HG03565 (cell line): Measurements from ENCODE around the gene TNFRSF14.
"Not testable (repeated sequence)": the region's sequence is repeated elsewhere in the genome, so short reads cannot be mapped to it uniquely, and the experiment has no call there.

Source experiments
- ATAC-seq: cut with Tn5 transposase; IDR thresholded peaks from one replicate; pipeline ENCODE4 v1.9.1; 2021; ENCODE audit warnings: mild to moderate bottlenecking, moderate library complexity; ENCODE audit not compliant: unreplicated experiment

TNFRSF14 gene

GRCh38 chr1:2537784-2538115, 18.4 kb upstream of the TNFRSF14 start:
- ATAC-seq, result no peak

DNA sequence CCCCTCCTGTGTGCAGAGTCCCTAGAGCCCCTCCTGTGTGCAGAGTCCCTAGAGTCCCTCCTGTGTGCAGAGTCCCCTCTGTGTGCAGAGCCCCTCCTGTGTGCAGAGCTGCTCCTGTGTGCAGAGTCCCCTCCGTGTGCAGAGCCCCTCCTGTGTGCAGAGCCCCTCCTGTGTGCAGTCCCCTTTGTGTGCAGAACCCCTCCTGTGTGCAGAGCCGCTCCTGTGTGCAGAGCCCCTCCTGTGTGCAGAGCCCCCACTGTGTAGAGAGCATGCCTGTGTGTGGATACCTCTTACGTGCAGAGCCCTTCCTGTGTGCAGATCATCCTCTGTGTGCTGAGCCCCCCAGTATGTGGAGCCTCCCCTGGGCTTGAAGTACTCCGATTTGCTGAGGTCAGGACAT, 17.8 kb upstream of the TNFRSF14 start:
- no peak for ATAC-seq

DNA sequence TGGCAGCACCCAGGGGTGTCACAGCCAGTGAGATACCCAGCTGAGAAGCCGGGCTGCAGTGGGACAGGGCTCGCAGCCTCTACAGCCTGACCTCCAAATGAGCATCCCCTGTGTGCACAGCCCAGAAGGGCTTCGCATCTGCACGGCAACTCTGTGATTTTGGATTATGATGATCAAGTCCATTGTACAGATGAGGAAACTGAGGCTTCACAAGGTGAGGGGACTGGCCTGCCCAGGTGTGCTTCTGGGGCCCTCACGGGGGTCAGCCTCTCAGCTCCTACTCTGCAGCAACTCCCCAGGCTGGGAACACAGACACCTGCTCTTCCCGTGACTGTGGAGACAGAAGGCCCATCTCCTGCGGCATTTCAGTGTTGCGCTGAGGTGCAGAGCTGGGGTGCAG, 17.3 kb upstream of the TNFRSF14 start:
- ATAC-seq, result no peak

DNA sequence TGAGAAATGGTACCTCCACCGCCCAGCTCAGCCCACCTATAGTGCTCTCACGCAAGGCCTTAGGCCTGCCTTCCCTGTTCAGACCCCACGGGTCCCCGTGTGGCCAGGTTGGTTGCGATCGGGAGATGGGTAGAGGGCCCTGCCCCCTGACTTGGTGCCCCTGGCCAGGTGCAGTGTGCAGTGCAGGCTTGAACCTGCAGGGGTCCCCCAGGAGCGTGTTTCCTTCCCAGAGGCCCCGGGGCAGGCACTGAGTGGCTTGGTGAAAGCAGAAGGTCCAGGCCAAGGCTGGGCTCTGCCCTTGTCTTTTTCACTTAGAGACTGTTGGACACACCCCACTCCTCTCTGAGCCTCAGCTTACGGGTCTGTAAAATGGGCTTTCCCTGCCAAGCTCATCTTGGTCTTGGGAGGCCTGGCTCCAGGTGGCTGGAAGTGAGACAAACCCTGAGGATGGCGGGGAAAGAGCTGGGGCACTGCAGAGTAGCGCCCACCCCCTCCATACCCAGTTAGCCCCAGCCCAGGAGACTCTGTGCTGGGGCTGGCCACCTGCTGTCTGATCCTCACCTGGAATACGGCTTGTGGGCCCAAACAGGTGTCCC, 16.8 kb upstream of the TNFRSF14 start:
- no peak for ATAC-seq

DNA sequence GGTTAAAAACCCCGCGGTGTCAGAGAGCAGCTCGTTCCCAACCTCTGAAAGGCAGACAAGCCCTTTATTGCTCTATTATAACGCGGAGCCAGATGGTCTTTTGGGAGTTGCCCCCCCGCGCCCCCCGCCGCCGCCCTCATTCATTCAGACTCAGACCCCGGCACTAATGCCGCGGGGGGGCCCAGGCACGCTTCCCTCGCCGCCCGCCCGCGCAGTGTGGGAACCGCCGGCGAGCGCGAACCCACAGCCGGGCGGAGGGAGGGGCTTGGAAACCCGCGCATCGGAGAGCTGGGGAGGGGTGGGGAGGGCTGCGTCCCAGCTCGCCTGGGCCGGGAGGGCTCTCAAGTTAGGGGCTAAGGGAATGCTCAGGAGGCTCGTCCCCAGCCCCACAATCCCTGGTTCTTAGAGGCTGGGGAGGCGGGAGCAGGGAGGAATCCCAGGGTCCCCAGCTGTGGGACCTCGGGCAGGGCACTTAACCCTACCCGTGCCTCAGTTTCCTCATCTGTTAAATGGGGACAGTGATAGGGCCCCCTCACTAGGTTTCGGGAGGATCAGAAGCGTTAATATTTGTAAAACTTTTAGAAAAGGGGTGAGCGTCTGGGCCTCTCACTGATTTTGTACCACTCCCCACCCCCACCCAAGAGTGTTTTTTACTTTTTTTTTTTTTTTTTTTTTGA, 15.2 kb upstream of the TNFRSF14 start:
- ATAC-seq, result no peak

GRCh38 chr1:2541619-2542245, 14.4 kb upstream of the TNFRSF14 start:
- no peak for ATAC-seq

- no peak for ATAC-seq
These were observed 13.8 kb upstream of the TNFRSF14 start for GRCh38 chr1:2542246-2542915.

DNA sequence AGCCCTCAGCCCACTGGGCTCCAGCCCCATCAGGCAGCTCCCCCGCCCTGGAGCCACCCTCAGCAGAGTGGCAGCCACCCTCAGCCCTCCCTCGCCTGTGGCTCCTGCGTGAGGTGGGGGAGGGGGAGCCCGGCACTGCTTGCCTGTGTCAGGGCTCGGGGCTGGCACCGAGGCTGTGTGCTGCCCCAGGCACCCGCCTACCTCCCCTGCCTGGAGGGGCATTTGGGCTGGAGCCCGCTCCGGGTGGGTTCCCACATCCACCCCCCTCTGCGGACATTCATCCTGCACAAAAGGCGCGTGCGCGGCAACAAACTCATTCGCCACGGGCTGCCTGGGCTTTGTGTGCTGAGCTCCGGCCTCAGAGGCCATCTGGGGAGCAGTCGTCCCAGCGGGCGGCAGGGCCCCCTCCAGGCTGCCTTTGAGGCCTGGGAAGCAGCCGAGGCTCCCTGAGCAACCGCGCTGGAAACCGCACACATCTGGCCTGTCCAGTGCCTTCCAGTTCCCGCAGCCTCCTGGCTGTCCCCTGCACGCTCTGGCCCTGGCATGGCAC, 12.6 kb upstream of the TNFRSF14 start:
- no peak for ATAC-seq

- ATAC-seq, result no peak
These were observed 11.9 kb upstream of the TNFRSF14 start for GRCh38 chr1:2544093-2544874.

DNA sequence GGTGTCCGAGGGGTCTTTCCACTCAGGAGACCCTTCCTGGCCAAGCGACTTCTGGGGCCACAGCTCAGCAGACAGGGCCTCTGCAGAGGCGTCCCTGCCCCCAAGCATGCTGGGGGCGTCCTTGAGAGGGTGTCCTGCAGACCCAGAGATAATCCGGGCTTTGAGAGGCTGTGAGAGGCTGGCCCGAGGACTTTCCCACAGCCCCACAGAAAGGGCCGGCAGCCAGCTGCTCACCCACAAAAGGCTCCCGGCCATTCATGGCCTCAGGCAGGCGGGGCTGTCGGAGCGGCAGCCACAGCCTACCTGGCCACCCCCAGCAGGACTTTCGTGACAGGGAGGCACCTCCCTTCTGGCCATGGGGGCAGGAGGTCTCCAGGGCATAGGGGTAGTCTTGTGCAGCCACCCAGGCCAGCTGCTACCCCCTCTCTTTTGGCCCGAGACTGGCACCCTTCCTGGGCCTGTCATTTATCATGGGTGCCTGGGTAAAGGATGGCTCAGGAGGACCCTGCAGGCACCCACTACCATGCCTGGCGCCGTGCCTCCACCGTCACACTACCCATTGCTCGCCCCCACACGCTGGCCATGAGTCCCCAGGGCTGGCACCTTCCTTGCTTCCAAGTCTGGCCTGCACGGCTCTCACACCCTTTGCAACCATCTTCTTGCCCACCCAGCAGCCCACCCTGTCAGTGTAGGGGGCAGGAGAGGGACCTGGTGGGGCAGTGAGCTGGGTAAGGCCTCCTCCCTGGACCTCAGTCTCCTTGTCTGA, 11.1 kb upstream of the TNFRSF14 start:
- ATAC-seq, result no peak

GRCh38 chr1:2545754-2546514, 10.2 kb upstream of the TNFRSF14 start:
- peak; percentile 21 for ATAC-seq

DNA sequence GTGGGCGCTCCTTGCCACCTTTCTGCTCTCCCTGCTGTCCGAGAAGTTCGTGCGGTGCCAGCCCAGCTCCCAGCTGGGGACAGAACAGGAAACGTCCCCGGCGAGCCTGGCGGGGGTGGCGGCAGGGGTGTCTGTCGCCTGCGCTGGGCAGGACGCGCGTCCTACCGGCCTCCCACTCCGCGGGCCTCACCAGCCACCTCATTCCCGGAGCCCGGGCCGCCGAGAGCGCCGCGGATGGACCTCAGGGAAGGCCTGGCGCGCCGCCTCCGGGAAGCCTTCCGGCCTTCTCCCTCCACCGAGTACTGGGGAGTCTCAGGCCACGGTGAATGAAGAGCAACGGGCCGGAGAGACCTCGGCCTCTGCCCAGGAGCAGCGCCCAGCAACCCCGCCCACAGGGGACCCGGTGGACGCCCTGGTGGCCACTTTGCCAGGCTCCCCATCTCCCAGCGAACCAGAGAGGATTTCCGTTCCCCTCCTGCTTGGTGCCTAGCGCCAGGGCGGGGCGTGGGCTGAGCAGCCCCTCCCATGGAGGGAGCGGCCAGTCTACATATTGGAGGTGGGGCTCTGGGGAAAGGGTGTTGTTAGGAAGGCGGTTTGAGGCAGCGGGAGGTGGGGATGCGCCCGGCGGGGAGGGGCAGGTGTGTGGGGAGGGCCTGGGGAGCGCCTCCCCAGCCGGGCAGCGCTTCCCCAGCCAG, 9.5 kb upstream of the TNFRSF14 start:
- peak; percentile 21 for ATAC-seq

DNA sequence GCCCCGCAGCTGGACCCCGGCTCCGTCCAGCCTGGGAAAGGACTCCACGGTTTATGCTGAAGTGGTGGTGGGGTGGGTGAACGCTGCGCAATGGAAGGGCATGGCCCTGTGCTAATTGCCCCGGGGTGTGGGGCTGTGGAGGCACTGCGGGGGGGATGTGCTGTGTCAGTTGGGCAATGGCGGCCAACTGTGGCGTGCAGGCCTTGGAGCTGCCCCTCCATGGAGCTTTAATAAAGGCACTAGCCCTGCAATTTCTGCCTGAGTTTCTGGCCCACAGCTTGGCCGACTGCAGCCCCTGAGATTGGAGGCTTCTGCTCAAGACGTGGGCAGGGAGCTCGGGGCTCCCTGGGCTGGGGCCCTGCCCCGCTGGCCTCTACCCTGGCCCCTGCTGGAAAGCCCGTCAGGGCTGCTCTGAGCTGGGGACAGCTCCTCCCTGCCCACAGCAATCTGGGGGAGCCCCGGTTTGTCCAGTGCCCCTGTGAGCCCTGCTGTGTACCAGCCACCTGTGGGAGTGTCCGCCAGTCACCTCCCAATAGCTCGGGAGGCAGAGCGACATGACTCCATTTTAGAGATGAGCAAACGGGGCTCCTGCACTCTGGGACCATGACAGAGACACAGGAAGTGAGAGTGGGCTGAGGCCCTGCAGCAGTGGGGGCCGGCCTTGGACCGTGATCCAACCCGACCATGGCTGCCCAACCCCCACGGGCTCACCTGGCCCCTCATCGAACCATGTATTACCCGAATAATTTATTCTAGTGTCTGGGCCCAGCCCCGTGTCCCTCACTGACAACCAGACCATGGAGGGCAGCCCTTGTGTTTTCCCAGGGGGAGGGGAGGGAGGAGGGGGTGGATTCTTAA, 8.7 kb upstream of the TNFRSF14 start:
- ATAC-seq, result no peak

- no peak for ATAC-seq
These were observed 8.0 kb upstream of the TNFRSF14 start for GRCh38 chr1:2548068-2548589.

GRCh38 chr1:2549367-2550029, 6.7 kb upstream of the TNFRSF14 start:
- ATAC-seq, result not testable (repeated sequence)

DNA sequence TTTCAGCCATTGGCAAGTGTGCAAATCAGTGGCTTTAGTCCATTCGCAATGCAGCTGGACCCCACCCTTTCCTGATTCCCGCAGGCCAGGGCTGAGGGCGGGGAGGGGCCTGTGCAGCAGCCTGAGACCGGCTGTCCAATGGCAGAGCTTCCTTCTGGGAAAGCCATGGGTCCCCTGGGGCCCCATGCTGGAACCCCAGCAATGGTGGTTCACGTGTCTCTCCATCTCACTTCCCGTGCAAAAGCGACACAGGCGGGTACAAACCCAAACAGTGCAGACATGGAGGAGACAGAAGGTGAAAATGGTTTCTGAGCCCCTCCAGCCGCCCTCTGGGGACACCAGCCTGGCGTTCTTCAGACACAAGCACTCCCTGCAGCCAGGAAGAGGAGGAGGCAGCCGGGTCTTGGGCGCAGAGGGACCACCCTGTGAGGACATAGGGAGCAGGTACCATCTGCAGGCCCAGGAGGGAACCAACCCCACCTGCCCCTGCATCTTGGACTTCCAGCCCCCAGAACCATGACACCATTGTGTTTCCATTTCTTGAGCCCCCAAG, 5.8 kb upstream of the TNFRSF14 start:
- not testable (repeated sequence) for ATAC-seq

DNA sequence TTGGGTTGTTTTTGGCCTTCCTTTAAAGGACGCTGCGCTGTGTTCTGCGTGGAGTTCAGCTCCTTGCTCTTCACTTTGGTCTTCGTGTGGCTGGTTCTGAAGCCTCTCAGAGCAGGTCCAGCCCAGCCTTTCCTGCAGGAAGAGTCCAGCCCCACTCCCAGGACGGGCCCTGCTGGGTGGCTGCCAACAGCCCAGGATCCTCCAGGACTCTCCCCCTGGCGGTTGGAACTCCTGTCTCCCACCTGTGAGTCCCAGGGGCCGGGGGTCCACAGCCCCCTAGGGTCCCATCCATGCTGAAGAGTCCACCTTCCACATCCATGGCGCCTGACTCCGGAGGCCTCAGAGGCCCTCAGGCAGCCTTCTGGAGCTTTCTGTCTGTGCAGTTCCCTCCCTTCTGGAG, 4.6 kb upstream of the TNFRSF14 start:
- ATAC-seq, result not testable (repeated sequence)
